SIG-M5 treated with dmso at 0.1 percent for 504 hours (cell line): ENCODE measurements around the gene TENT5A.

Source experiments
- DNase-seq: peaks from one replicate; lab custom pipeline; 2025; ENCODE audit not compliant: unreplicated experiment; lab: John Stamatoyannopoulos, UW

Gene TENT5A

GRCh38 chr6:81772741-81773140 lies 20.3 kb upstream of the TENT5A start:
- peak; percentile 82 for DNase-seq

- DNase-seq, result no peak
Observed at GRCh38 chr6:81771097-81771496, 18.6 kb upstream of the TENT5A start.

GRCh38 chr6:81770381-81770780 lies 17.9 kb upstream of the TENT5A start:
- DNase-seq, result no peak

- DNase-seq, result no peak
Observed at GRCh38 chr6:81769824-81770223, 17.3 kb upstream of the TENT5A start.

GRCh38 chr6:81768150-81768942 lies 15.9 kb upstream of the TENT5A start:
- no peak for DNase-seq

- DNase-seq, result peak; percentile 63
Observed at GRCh38 chr6:81767163-81767891, 14.8 kb upstream of the TENT5A start.

GRCh38 chr6:81766482-81767069 lies 14.1 kb upstream of the TENT5A start:
- DNase-seq, result peak; percentile 80

- no peak for DNase-seq
Observed at GRCh38 chr6:81764531-81764930, 12.1 kb upstream of the TENT5A start.

- DNase-seq, result no peak
Observed at GRCh38 chr6:81763968-81764367, 11.5 kb upstream of the TENT5A start.

GRCh38 chr6:81763051-81763450 lies 10.6 kb upstream of the TENT5A start:
- DNase-seq, result no peak

GRCh38 chr6:81762606-81763005 lies 10.1 kb upstream of the TENT5A start:
- DNase-seq, result no peak

- no peak for DNase-seq
Observed at GRCh38 chr6:81762132-81762531, 9.7 kb upstream of the TENT5A start.

- no peak for DNase-seq
Observed at GRCh38 chr6:81761197-81761596, 8.7 kb upstream of the TENT5A start.

GRCh38 chr6:81759782-81760181 lies 7.3 kb upstream of the TENT5A start:
- no peak for DNase-seq

- peak; percentile 38 for DNase-seq
Observed at GRCh38 chr6:81758221-81758620, 5.7 kb upstream of the TENT5A start.

- no peak for DNase-seq
Observed at GRCh38 chr6:81756690-81757089, 4.2 kb upstream of the TENT5A start.

- no peak for DNase-seq
Observed at GRCh38 chr6:81755551-81755950, 3.1 kb upstream of the TENT5A start.

- no peak for DNase-seq
Observed at GRCh38 chr6:81754906-81755305, 2.4 kb upstream of the TENT5A start.

- DNase-seq, result peak; percentile 72
Observed at GRCh38 chr6:81753711-81754577, 1.5 kb upstream of the TENT5A start.

GRCh38 chr6:81752921-81753710 lies 635 bp upstream of the TENT5A start:
- peak; percentile 85 for DNase-seq
